Transverse colon (tissue), 4 donors: Measurements from ENCODE around the gene DHX40.

ENCODE experiments used
- EP300 ChIP-seq: sonication (generic); formaldehyde crosslinking; IDR thresholded peaks from one replicate; pipeline ENCODE4 v1.6.1; 2017; ENCODE audit warnings: antibody characterized with exemption, low read depth
- POLR2A ChIP-seq: fragments of 450-650 bp; IDR thresholded peaks from one replicate; pipeline ENCODE4 v1.6.1; 2016; ENCODE audit warnings: antibody characterized with exemption, mild to moderate bottlenecking, moderate library complexity
- POLR2AphosphoS5 ChIP-seq, 3 donors: sonication (generic); formaldehyde crosslinking; IDR thresholded peaks; one replicate each; pipeline ENCODE4 v1.6.1; 2016; ENCODE audit warnings: antibody characterized with exemption in 3 of 3
- TF ChIP-seq, protein P1 (sequence below), 5 experiments: fragments of 200-600 bp in 3 of 5; fragments of 450-650 bp in 2 of 5; sonication (generic) in 3 of 5; IDR thresholded peaks; 1 replicate in 2 of 5; 2 replicates in 3 of 5; pipeline ENCODE4 v1.5.1; 2016 to 2017; ENCODE audit warnings: antibody characterized with exemption in 5 of 5, inconsistent platforms in 3 of 5, mild to moderate bottlenecking in 2 of 5, moderate library complexity in 1 of 5

GRCh38 chr17:59652119-59652518, 86.7 kb downstream of the DHX40 start:
- TF ChIP-seq, protein P1, sequence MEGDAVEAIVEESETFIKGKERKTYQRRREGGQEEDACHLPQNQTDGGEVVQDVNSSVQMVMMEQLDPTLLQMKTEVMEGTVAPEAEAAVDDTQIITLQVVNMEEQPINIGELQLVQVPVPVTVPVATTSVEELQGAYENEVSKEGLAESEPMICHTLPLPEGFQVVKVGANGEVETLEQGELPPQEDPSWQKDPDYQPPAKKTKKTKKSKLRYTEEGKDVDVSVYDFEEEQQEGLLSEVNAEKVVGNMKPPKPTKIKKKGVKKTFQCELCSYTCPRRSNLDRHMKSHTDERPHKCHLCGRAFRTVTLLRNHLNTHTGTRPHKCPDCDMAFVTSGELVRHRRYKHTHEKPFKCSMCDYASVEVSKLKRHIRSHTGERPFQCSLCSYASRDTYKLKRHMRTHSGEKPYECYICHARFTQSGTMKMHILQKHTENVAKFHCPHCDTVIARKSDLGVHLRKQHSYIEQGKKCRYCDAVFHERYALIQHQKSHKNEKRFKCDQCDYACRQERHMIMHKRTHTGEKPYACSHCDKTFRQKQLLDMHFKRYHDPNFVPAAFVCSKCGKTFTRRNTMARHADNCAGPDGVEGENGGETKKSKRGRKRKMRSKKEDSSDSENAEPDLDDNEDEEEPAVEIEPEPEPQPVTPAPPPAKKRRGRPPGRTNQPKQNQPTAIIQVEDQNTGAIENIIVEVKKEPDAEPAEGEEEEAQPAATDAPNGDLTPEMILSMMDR (IDR thresholded peaks at IDR 0.05), result no peak
- TF ChIP-seq POLR2AphosphoS5 (IDR thresholded peaks at IDR 0.05) (no peak), POLR2A (no peak), EP300 (no peak)
